Natural killer cell (primary cell): Measurements from ENCODE around the gene ICAM5. TPM values are rescaled to one million over a fixed set of nuclear protein-coding genes. Genes with fewer than 3 reads are reported as not detected.
"Not testable (repeated sequence)": the region's sequence is repeated elsewhere in the genome, so short reads cannot be mapped to it uniquely, and the experiment has no call there.

ENCODE experiments used
- ATAC-seq, 3 donors: fragments of 150-1000 bp in 2 of 3; fragments of 200-7000 bp in 1 of 3; cut with Tn5 transposase; 1 replicate in 1 of 3; 2 replicates in 2 of 3; pipeline ENCODE4 v1.10.0; 2021; ENCODE audit warnings: mild to moderate bottlenecking in 2 of 3, moderate library complexity in 2 of 3
- DNase-seq, 2 donors: peaks; one replicate each; pipeline versions ENCODE4 v3.0.0 to v3.0.0-alpha.2; 2013 to 2021; ENCODE audit warnings: mixed read lengths in 1 of 2
- H3K27ac ChIP-seq: one replicate; pipeline ENCODE4 v1.5.1; 2013; ENCODE audit warnings: mild to moderate bottlenecking, low read length
- H3K27me3 ChIP-seq: one replicate; pipeline ENCODE4 v1.6.1; 2013; ENCODE audit warnings: low read length; ENCODE audit not compliant: control insufficient read depth, insufficient read depth
- H3K36me3 ChIP-seq: one replicate; pipeline ENCODE4 v1.6.1; 2013; ENCODE audit warnings: low read length; ENCODE audit not compliant: control insufficient read depth, insufficient read depth
- H3K4me1 ChIP-seq: one replicate; pipeline ENCODE4 v1.6.1; 2013; ENCODE audit warnings: low read length; ENCODE audit not compliant: control insufficient read depth, insufficient read depth
- H3K4me3 ChIP-seq: one replicate; pipeline ENCODE4 v1.5.1; 2013; ENCODE audit warnings: low read length
- H3K9me3 ChIP-seq: one replicate; pipeline ENCODE4 v1.6.1; 2013; ENCODE audit warnings: low read length; ENCODE audit not compliant: control insufficient read depth, insufficient read depth
- H3K27ac Mint-ChIP-seq, 2 donors: one replicate each; pipeline ENCODE4 v1.8.0; 2022; ENCODE audit warnings: mild to moderate bottlenecking in 2 of 2, mixed read lengths in 2 of 2, moderate library complexity in 1 of 2
- H3K27me3 Mint-ChIP-seq, 2 donors: one replicate each; pipeline ENCODE4 v1.8.0; 2022; ENCODE audit warnings: low read depth in 2 of 2, mixed read lengths in 2 of 2
- H3K36me3 Mint-ChIP-seq: one replicate; pipeline ENCODE4 v1.8.0; 2022; ENCODE audit warnings: mixed read lengths
- H3K4me1 Mint-ChIP-seq, 2 donors: one replicate each; pipeline ENCODE4 v1.8.0; 2022; ENCODE audit warnings: mixed read lengths in 2 of 2
- H3K4me3 Mint-ChIP-seq: one replicate; pipeline ENCODE4 v1.8.0; 2022; ENCODE audit warnings: mild to moderate bottlenecking, moderate library complexity, mixed read lengths
- H3K9me3 Mint-ChIP-seq, 2 donors: one replicate each; pipeline ENCODE4 v1.8.0; 2022; ENCODE audit warnings: mixed read lengths in 2 of 2
- WGBS: methylation state at CpG from one replicate; pipeline ENCODE4 v1.1.7; 2013; ENCODE audit warnings: missing lambda C conversion rate; ENCODE audit not compliant: insufficient coverage; 5-methylcytosine and 5-hydroxymethylcytosine counted together
- intact Hi-C: fragments of 100-400 bp; cut with micrococcal nuclease; formaldehyde crosslinking; loops from one replicate; pipeline ENCODE4 v1.14.2; 2022
- total RNA-seq, 4 donors: library from RNA; stranded (reverse); fragments of 120-200 nt in 1 of 4; gene quantifications; one replicate each; pipeline versions ENCODE4 v1.2.3 to v1.2.4, GENCODE V29; 2013 to 2022
- TF ChIP-seq, protein P1 (sequence below): fragments of 200-600 bp; IDR thresholded peaks from one replicate; pipeline ENCODE4 v1.8.0; 2022; ENCODE audit warnings: antibody characterized with exemption

Gene ICAM5, protein sequence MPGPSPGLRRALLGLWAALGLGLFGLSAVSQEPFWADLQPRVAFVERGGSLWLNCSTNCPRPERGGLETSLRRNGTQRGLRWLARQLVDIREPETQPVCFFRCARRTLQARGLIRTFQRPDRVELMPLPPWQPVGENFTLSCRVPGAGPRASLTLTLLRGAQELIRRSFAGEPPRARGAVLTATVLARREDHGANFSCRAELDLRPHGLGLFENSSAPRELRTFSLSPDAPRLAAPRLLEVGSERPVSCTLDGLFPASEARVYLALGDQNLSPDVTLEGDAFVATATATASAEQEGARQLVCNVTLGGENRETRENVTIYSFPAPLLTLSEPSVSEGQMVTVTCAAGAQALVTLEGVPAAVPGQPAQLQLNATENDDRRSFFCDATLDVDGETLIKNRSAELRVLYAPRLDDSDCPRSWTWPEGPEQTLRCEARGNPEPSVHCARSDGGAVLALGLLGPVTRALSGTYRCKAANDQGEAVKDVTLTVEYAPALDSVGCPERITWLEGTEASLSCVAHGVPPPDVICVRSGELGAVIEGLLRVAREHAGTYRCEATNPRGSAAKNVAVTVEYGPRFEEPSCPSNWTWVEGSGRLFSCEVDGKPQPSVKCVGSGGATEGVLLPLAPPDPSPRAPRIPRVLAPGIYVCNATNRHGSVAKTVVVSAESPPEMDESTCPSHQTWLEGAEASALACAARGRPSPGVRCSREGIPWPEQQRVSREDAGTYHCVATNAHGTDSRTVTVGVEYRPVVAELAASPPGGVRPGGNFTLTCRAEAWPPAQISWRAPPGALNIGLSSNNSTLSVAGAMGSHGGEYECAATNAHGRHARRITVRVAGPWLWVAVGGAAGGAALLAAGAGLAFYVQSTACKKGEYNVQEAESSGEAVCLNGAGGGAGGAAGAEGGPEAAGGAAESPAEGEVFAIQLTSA
- 1 to 10 TPM; 1.1 to 1.6 (median 1.5) TPM for total RNA-seq
- 0.45 TPM for total RNA-seq (2013)

DNA sequence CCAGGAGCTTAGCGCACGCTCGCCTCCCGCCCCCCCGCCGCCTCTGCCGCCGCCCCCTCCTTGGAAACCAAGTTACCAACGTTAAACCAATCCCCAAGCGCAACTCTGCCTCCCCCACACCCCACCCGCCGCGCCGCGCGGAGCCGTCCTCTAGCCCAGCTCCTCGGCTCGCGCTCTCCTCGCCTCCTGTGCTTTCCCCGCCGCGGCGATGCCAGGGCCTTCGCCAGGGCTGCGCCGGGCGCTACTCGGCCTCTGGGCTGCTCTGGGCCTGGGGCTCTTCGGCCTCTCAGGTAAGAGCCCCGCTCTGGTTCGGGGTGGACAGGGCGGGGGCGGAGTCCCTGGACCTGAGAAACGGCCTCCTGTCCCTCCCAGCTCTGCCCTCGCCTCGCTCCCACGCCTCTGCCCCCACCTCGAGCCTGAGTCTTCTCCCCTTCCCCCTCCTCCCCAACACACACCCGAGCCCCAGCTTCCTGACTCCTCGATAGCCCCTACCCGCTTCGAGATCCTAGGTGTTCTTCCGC is at the start of gene ICAM5:
Gene ICAM5, plus strand, starts transcription at position 117 of the 521 bp plus-strand sequence. Its CDS starts 92 bp downstream, at position 209.
- H3K4me1 Mint-ChIP-seq = peaks cover 50 to 69% of the 10 kb centered on the region in 2 donors
- peaks cover 65% of the 10 kb centered on the region for H3K27me3 ChIP-seq
- H3K4me1 ChIP-seq = peaks cover 93% of the 10 kb centered on the region
- H3K27ac Mint-ChIP-seq = peak within 1 kb of the TSS; percentile 23 to 63
- under 1% methylated on average over 45 of the region's 45 CpGs for WGBS
- TF ChIP-seq, protein P1, sequence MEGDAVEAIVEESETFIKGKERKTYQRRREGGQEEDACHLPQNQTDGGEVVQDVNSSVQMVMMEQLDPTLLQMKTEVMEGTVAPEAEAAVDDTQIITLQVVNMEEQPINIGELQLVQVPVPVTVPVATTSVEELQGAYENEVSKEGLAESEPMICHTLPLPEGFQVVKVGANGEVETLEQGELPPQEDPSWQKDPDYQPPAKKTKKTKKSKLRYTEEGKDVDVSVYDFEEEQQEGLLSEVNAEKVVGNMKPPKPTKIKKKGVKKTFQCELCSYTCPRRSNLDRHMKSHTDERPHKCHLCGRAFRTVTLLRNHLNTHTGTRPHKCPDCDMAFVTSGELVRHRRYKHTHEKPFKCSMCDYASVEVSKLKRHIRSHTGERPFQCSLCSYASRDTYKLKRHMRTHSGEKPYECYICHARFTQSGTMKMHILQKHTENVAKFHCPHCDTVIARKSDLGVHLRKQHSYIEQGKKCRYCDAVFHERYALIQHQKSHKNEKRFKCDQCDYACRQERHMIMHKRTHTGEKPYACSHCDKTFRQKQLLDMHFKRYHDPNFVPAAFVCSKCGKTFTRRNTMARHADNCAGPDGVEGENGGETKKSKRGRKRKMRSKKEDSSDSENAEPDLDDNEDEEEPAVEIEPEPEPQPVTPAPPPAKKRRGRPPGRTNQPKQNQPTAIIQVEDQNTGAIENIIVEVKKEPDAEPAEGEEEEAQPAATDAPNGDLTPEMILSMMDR = no peak
- peaks cover 7 to 40% of the 10 kb centered on the region in 2 donors for H3K27me3 Mint-ChIP-seq
- peaks cover 9% of the 10 kb centered on the region for H3K36me3 Mint-ChIP-seq
- H3K9me3 Mint-ChIP-seq = no peaks in the 10 kb centered on the region
- H3K36me3 ChIP-seq = peaks cover 12% of the 10 kb centered on the region
- H3K4me3 ChIP-seq = peak within 1 kb of the TSS; percentile 37
- H3K27ac ChIP-seq = no peak within 1 kb of the TSS
- intact Hi-C loops = loop anchor here (2.0 to 5.0 kb wide), 2 partner anchors 19 to 222 kb away; partner anchors contain the start of gene ICAM1
- no peaks in the 10 kb centered on the region for H3K9me3 ChIP-seq
- peak in 1 of 3 donors; percentile 11 for ATAC-seq
- DNase-seq = peak in 1 of 2 donors; percentile 59
- peak within 1 kb of the TSS; percentile 86 for H3K4me3 Mint-ChIP-seq

DNA sequence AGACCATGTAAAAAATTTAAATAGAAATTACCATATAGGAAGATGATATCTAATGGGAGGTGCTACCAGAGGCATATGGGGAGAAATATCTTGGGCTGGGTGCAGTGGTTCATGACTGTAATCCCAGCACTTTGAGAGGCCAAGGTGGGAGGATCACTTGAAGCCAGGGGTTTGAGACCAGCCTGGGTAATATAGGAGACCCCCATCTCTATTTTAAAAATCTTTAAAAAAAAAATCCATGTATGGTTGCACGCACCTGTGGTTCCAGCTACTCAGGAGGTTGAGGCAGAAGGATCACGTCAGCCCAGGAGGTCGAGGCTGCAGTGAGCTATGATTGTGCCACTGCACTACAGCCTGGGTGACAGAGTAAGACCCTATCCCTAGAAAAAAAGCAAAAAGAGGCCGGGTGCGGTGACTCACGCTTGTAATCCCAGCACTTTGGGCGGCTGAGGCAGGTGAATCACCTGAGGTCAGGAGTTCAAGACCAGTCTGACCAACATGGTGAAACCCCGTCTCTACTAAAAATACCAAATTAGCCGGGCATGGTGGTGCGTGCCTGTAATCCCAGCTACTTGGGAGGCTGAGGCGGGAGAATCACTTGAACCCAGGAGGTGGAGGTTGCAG is 47.8 kb upstream of the ICAM5 start:
- H3K4me3 ChIP-seq, ATAC-seq, H3K9me3 ChIP-seq, intact Hi-C loops, H3K27ac ChIP-seq, H3K36me3 ChIP-seq, H3K27me3 Mint-ChIP-seq, H3K4me1 ChIP-seq, H3K27me3 ChIP-seq, DNase-seq, H3K4me3 Mint-ChIP-seq, H3K27ac Mint-ChIP-seq, H3K4me1 Mint-ChIP-seq, H3K9me3 Mint-ChIP-seq, H3K36me3 Mint-ChIP-seq: not testable (repeated sequence)
- WGBS = 93% methylated on average over 11 of the region's 11 CpGs

DNA sequence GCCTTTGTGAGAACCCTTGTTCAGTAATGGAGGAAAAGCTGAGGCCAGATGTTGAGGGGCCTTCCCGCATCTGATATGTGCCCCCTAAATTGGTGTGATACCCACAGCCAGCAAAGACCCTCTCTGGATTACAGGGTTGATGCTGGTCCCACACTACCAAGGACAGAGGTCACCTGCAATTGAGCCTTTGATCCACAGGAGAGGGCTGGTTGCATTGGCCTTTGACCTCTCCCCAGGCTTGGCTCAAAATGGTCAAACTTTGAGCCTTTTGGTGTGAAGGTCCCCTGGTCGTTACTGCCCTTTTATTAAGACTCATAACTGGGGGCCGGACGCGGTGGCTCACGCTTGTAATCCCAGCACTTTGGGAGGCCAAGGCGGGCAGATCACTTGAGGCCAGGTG is 46.1 kb upstream of the ICAM5 start:
- Mint-ChIP-seq H3K27ac (no peak overlapping the region), H3K4me1 (peaks cover 0 to 3% of the 10 kb centered on the region in 2 donors), H3K4me3 (no peak overlapping the region), H3K36me3 (no peaks in the 10 kb centered on the region), H3K9me3 (no peaks in the 10 kb centered on the region), H3K27me3 (no peaks in the 10 kb centered on the region)
- DNase-seq = no peak
- TF ChIP-seq, protein P1 = no peak
- intact Hi-C loops = no loop called here
- Histone ChIP-seq H3K9me3 (no peaks in the 10 kb centered on the region), H3K36me3 (no peaks in the 10 kb centered on the region), H3K4me1 (no peaks in the 10 kb centered on the region), H3K4me3 (no peak overlapping the region), H3K27ac (no peak overlapping the region), H3K27me3 (no peaks in the 10 kb centered on the region)
- WGBS = 97% methylated on average over 7 of the region's 7 CpGs
- ATAC-seq = no peak
